ENCODE results near the gene RIC8B. TPM values are rescaled to one million over a fixed set of nuclear protein-coding genes. Genes with fewer than 3 reads are reported as not detected.

RIC8B gene
- total and polyA plus RNA-seq, 2 of the 13 experiments (the other 11 are each of a cell fraction or from before 2014, with no cell fraction given): 5.1 to 7.5 TPM

- no peaks in the 10 kb centered on the region for H3K4me1 ChIP-seq (ENCODE audit: insufficient read depth, low read length)
- intact Hi-C loops (cut with micrococcal nuclease; ENCODE audit: unreplicated experiment) (no loop called here), in situ Hi-C loops (cut with HindIII; ENCODE audit: extremely low pct_ligation_motif_present, low pct_unique_long_range_greater_than_20kb) (no loop called here)
- no peak for DNase-seq (ENCODE audit: low spot score)
- no peaks in the 10 kb centered on the region for H3K27me3 ChIP-seq (ENCODE audit: control insufficient read depth in 1 of 2, insufficient read depth in 2 of 2, low read length in 2 of 2)
- no TSS peak for BruUV-seq (replicated peaks)
- H3K79me2 ChIP-seq (ENCODE audit: insufficient read depth, low read length): no peaks in the 10 kb centered on the region
- ChIA-PET CTCF (ENCODE audit: low intra/inter-chr PET ratio, low total read pairs) (no interaction called here), POLR2A (no interaction called here)
- H3K4me2 ChIP-seq (ENCODE audit: low read depth, low read length): no peak overlapping the region
- no peak overlapping the region for H3K27ac ChIP-seq (ENCODE audit: extremely low read length, insufficient read depth, low read length)
- 93% methylated on average over 1 of the region's 1 CpG for WGBS (ENCODE audit: low lambda C conversion rate)
- no peak for ATAC-seq
- H3K9me3 ChIP-seq (ENCODE audit: low read length): no peaks in the 10 kb centered on the region
- FAIRE-seq: no peak
- H4K20me1 ChIP-seq (ENCODE audit: insufficient read depth, low read length): no peaks in the 10 kb centered on the region
- H3K9ac ChIP-seq (ENCODE audit: insufficient read depth, low read depth, low read length): no peak overlapping the region
- TF ChIP-seq ZNF317 (CRISPR knock-in tag; IDR thresholded peaks at IDR 0.05) (0 out of 2 replicates have a peak, but pooled peaks have one; percentile 54), ZC3H13 (CRISPR knock-in tag; IDR thresholded peaks at IDR 0.05) (no peak), E2F2 (CRISPR knock-in tag; IDR thresholded peaks at IDR 0.05; ENCODE audit: borderline replicate concordance) (no peak), YEATS2 (CRISPR knock-in tag; IDR thresholded peaks at IDR 0.05; ENCODE audit: borderline replicate concordance) (no peak), FOXA3 (CRISPR knock-in tag; IDR thresholded peaks at IDR 0.05) (no peak)
- H3K36me3 ChIP-seq (replicated peaks in 1 of 2; ENCODE audit: control insufficient read depth in 1 of 2, insufficient read depth in 2 of 2, low read length in 2 of 2): peaks cover 7 to 10% of the 10 kb centered on the region in 2 experiments; a peak in 4 of 5 replicates
- no peak overlapping the region for H2AFZ ChIP-seq (ENCODE audit: low read length)
- no peak overlapping the region for H3K4me3 ChIP-seq (replicated peaks in 1 of 3; ENCODE audit: insufficient read depth in 1 of 3, low read depth in 2 of 3, low read length in 3 of 3)
Observed at GRCh38 chr12:106794369-106794768, 19.9 kb downstream of the RIC8B start.

GRCh38 chr12:106801167-106801708 lies 26.8 kb downstream of the RIC8B start:
- H4K20me1 ChIP-seq (ENCODE audit: insufficient read depth, low read length): no peaks in the 10 kb centered on the region
- H3K4me2 ChIP-seq (ENCODE audit: low read depth, low read length): no peak overlapping the region
- in situ Hi-C loops (cut with HindIII; ENCODE audit: extremely low pct_ligation_motif_present, low pct_unique_long_range_greater_than_20kb): no loop called here
- no peaks in the 10 kb centered on the region for H3K27me3 ChIP-seq (ENCODE audit: control insufficient read depth in 1 of 2, insufficient read depth in 2 of 2, low read length in 2 of 2)
- H3K9ac ChIP-seq (ENCODE audit: insufficient read depth, low read depth, low read length): no peak overlapping the region
- H3K4me3 ChIP-seq (replicated peaks in 1 of 3; ENCODE audit: insufficient read depth in 1 of 3, low read depth in 2 of 3, low read length in 3 of 3): no peak overlapping the region
- H3K79me2 ChIP-seq (ENCODE audit: insufficient read depth, low read length): no peaks in the 10 kb centered on the region
- FAIRE-seq: no peak
- POLR2A ChIA-PET: no interaction called here
- no peak overlapping the region for H2AFZ ChIP-seq (ENCODE audit: low read length)
- DNase-seq (ENCODE audit: low spot score): no peak
- no peaks in the 10 kb centered on the region for H3K4me1 ChIP-seq (ENCODE audit: insufficient read depth, low read length)
- intact Hi-C loops (cut with micrococcal nuclease; ENCODE audit: unreplicated experiment): no loop called here
- H3K27ac ChIP-seq (ENCODE audit: extremely low read length, insufficient read depth, low read length): no peak overlapping the region
- BruUV-seq (replicated peaks): no TSS peak
- no peaks in the 10 kb centered on the region for H3K9me3 ChIP-seq (ENCODE audit: low read length)
- ATAC-seq: no peak
- CTCF ChIA-PET (ENCODE audit: low intra/inter-chr PET ratio, low total read pairs): no interaction called here
- H3K36me3 ChIP-seq (replicated peaks in 1 of 2; ENCODE audit: control insufficient read depth in 1 of 2, insufficient read depth in 2 of 2, low read length in 2 of 2): peaks cover 2 to 5% of the 10 kb centered on the region in 2 experiments; a peak in 1 of 5 replicates
- WGBS (ENCODE audit: low lambda C conversion rate): 93% methylated on average over 1 of the region's 1 CpG
- TF ChIP-seq ZNF678 (CRISPR knock-in tag; IDR thresholded peaks at IDR 0.05): no peak
- no peak for TF ChIP-seq SMC3 (IDR thresholded peaks at IDR 0.05; ENCODE audit: low read length)
- no peak for TF ChIP-seq AGO1 (IDR thresholded peaks at IDR 0.05; ENCODE audit: low read depth, low read length, poor library complexity, severe bottlenecking)
- no peak for TF ChIP-seq ZNF646 (CRISPR knock-in tag; IDR thresholded peaks at IDR 0.05)
- TF ChIP-seq, protein P1, sequence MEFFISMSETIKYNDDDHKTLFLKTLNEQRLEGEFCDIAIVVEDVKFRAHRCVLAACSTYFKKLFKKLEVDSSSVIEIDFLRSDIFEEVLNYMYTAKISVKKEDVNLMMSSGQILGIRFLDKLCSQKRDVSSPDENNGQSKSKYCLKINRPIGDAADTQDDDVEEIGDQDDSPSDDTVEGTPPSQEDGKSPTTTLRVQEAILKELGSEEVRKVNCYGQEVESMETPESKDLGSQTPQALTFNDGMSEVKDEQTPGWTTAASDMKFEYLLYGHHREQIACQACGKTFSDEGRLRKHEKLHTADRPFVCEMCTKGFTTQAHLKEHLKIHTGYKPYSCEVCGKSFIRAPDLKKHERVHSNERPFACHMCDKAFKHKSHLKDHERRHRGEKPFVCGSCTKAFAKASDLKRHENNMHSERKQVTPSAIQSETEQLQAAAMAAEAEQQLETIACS (CRISPR knock-in tag; IDR thresholded peaks at IDR 0.05): no peak

Measured in HepG2 (cell line).